ENCODE results near the gene TMEM60. TPM values are rescaled to one million over a fixed set of nuclear protein-coding genes. Genes with fewer than 3 reads are reported as not detected.

Gene TMEM60
- polyA plus RNA-seq, 3 donors = 13.4 to 25.6 (median 17.4) TPM

- H3K27ac ChIP-seq (ENCODE audit: low read depth, low read length) = no peak overlapping the region
Observed at GRCh38 chr7:77819021-77819420, 20.8 kb upstream of the TMEM60 start.

GRCh38 chr7:77813180-77813579 lies 14.9 kb upstream of the TMEM60 start:
- H3K27ac ChIP-seq (ENCODE audit: low read depth, low read length) = no peak overlapping the region
- 80 to 97% (median 83%) methylated on average over 2 of the region's 2 CpGs for WGBS, 3 donors

GRCh38 chr7:77812290-77812685 lies 14.1 kb upstream of the TMEM60 start:
- no peak overlapping the region for H3K27ac ChIP-seq (ENCODE audit: low read depth, low read length)
- WGBS, 3 donors = 75 to 80% (median 80%) methylated on average over 1 of the region's 1 CpG

- 94 to 98% (median 95%) methylated on average over 2 of the region's 2 CpGs for WGBS, 3 donors
- no peak overlapping the region for H3K27ac ChIP-seq (ENCODE audit: low read depth, low read length)
Observed at GRCh38 chr7:77811516-77812289, 13.5 kb upstream of the TMEM60 start.

GRCh38 chr7:77808517-77808916 lies 10.3 kb upstream of the TMEM60 start:
- H3K27ac ChIP-seq (ENCODE audit: low read depth, low read length) = no peak overlapping the region
- WGBS, 3 donors = 89 to 98% (median 94%) methylated on average over 1 of the region's 1 CpG

GRCh38 chr7:77806425-77806824 lies 8.2 kb upstream of the TMEM60 start:
- no peak overlapping the region for H3K27ac ChIP-seq (ENCODE audit: low read depth, low read length)
- WGBS, 3 donors = 94 to 98% (median 98%) methylated on average over 2 of the region's 2 CpGs

- WGBS, 3 donors = 56 to 69% (median 63%) methylated on average over 2 of the region's 2 CpGs
- no peak overlapping the region for H3K27ac ChIP-seq (ENCODE audit: low read depth, low read length)
Observed at GRCh38 chr7:77802557-77803405, 4.5 kb upstream of the TMEM60 start.

GRCh38 chr7:77800730-77801129 lies 2.5 kb upstream of the TMEM60 start:
- 90 to 99% (median 98%) methylated on average over 2 of the region's 2 CpGs for WGBS, 3 donors
- no peak overlapping the region for H3K27ac ChIP-seq (ENCODE audit: low read depth, low read length)

GRCh38 chr7:77800158-77800557 lies 1.9 kb upstream of the TMEM60 start:
- WGBS, 3 donors = 39 to 53% (median 47%) methylated on average over 4 of the region's 4 CpGs
- H3K27ac ChIP-seq (ENCODE audit: low read depth, low read length) = no peak overlapping the region

- H3K27ac ChIP-seq (ENCODE audit: low read depth, low read length) = peak overlapping the region; percentile 28
- 1 to 2% (median 2%) methylated on average over 48 to 55 of the region's 55 CpGs for WGBS, 3 donors
Observed at GRCh38 chr7:77799078-77799964, 1.1 kb upstream of the TMEM60 start.

- H3K27ac ChIP-seq (ENCODE audit: low read depth, low read length) = no peak overlapping the region
- WGBS, 3 donors = 0% methylated on average over 35 of the region's 35 CpGs
Observed at GRCh38 chr7:77797734-77798393, 370 bp downstream of the TMEM60 start.

- no peak overlapping the region for H3K27ac ChIP-seq (ENCODE audit: low read depth, low read length)
- WGBS, 3 donors = 19 to 38% (median 35%) methylated on average over 5 of the region's 5 CpGs
Observed at GRCh38 chr7:77796960-77797359, 1.3 kb downstream of the TMEM60 start.

GRCh38 chr7:77796109-77796508 lies 2.1 kb downstream of the TMEM60 start:
- H3K27ac ChIP-seq (ENCODE audit: low read depth, low read length) = no peak overlapping the region
- 87 to 100% (median 96%) methylated on average over 3 of the region's 3 CpGs for WGBS, 3 donors

- WGBS, 3 donors = 81 to 92% (median 86%) methylated on average over 4 of the region's 4 CpGs
Observed at GRCh38 chr7:77794000-77794399, 4.2 kb downstream of the TMEM60 start.

GRCh38 chr7:77791956-77792355 lies 6.3 kb downstream of the TMEM60 start:
- no peak overlapping the region for H3K27ac ChIP-seq (ENCODE audit: low read depth, low read length)
- 88 to 92% (median 89%) methylated on average over 2 of the region's 2 CpGs for WGBS, 3 donors

More at GRCh38 chr7:77794000-77794399, 4.2 kb downstream of the TMEM60 start:
- no peak overlapping the region for H3K27ac ChIP-seq (ENCODE audit: low read depth, low read length)

- WGBS, 3 donors = 41 to 67% (median 51%) methylated on average over 6 of the region's 6 CpGs
- H3K27ac ChIP-seq (ENCODE audit: low read depth, low read length) = no peak overlapping the region
Observed at GRCh38 chr7:77791336-77791735, 6.9 kb downstream of the TMEM60 start.

- H3K27ac ChIP-seq (ENCODE audit: low read depth, low read length) = no peak overlapping the region
- 96 to 97% (median 97%) methylated on average over 2 of the region's 2 CpGs for WGBS, 3 donors
Observed at GRCh38 chr7:77788327-77788902, 9.8 kb downstream of the TMEM60 start.

- H3K27ac ChIP-seq (ENCODE audit: low read depth, low read length) = no peak overlapping the region
Observed at GRCh38 chr7:77786741-77787140, 11.5 kb downstream of the TMEM60 start.
